GM10248 (cell line): ENCODE measurements around the gene NUPR1.

Source experiments
- CTCF ChIA-PET: fragments of 300-600 bp; sonication (Branson Sonifier 250); formaldehyde crosslinking; extraction: SDS; loops from one replicate; lab custom pipeline; 2021; ENCODE audit warnings: antibody characterized with exemption; lab: Yijun Ruan, JAX
- POLR2A ChIA-PET: fragments of 350-650 bp; sonication (Branson Sonifier 250); formaldehyde crosslinking; extraction: SDS; loops from one replicate; lab custom pipeline; 2020; ENCODE audit warnings: antibody characterized with exemption; lab: Yijun Ruan, JAX
- DNase-seq: peaks from one replicate; pipeline ENCODE4 v3.0.0; 2012; ENCODE audit errors: extremely low spot score
- CTCF ChIP-seq: IDR thresholded peaks from 2 replicates; pipeline ENCODE4 v1.5.1; 2012; ENCODE audit warnings: mild to moderate bottlenecking, low read depth; ENCODE audit errors: extremely low read depth, missing control alignments, control extremely low read depth

The NUPR1 gene

GRCh38 chr16:28513484-28514181 is 25.1 kb downstream of the NUPR1 start:
- no peak for DNase-seq
- no peak for TF ChIP-seq CTCF
- ChIA-PET POLR2A (no interaction called here), CTCF (no interaction called here)

DNA sequence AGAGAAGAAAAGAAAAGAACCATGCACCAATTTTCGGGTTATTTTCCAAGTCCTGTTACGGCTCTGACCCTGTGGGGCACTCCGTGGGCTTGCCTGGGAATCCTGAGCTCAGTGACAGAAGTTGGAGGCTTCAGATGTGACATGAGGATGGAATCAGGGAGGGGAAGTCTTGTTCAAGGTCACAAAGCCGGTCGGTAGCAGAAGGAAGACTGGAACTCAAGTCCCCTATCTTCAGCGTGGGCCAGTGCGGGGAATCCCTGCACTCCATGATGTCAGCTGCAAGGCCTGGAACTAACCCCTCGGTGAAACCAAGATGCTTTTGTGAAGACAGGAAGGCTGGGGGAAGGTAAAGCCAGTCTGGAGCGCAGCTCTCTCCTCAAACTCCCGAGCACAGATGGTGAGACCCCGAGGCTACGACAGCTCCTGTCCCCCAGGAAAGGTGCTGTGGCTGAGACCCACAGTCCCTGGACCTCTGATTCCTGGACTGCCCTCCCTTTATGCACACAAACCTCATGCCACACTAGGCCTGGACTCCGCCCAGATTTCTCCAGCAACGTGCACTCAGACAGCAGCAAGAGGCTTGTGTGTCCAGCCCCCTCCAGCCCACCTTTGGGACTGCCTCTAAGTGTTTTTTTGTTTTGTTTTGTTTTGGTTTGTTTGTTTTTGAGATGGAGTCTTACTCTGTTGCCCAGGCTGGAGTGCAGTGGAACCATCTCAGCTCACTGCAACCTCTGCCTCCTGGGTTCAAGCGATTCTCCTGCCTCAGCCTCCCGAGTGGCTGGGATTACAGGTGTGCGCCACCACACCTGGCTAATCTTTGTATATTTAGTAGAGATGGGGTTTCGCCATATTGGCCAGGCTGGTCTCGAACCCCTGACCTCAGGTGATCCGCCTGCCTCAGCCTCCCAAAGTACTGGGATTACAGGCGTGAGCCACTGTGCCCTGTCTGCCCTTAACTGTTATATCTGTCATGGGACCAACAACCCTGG is 26.7 kb downstream of the NUPR1 start:
- ChIA-PET CTCF (no interaction called here), POLR2A (no interaction called here)
- DNase-seq = peak; percentile 6
- TF ChIP-seq CTCF = no peak

- POLR2A ChIA-PET = no interaction called here
- CTCF ChIA-PET = no interaction called here
- TF ChIP-seq CTCF = no peak
- DNase-seq = no peak
Measured at GRCh38 chr16:28511031-28511430, 27.7 kb downstream of the NUPR1 start.

DNA sequence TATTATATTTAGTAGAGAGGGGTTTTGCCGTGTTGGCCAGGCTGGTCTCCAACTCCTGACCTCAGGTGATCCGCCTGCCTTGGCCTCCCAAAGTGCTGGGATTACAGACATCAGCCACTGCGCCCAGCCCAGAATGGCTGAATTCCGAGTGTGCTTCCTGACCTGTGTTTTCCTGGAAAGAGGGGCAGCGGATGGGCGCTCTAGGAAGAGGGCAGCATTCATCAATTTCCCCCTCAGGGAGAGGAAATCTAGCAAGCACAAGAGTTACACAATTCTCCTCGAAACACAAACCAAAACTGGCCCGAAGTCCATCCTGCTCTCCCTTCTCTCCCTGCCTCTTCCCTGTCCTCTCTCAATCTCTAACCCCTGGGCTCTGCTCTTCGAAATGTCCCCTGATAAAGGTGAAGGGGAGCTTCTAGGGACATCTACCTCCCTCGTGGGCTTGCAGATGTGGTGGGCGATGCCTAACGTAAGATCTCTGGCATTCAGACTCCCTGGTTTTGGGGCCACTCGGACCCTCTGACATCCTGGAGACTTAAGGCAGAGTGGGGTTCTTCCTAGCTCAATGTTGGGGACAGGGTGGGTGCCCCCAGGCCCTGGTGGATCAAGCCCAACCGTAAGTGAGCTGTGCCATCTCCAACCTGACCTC is 33.2 kb downstream of the NUPR1 start:
- ChIA-PET POLR2A (no interaction called here), CTCF (no interaction called here)
- no peak for TF ChIP-seq CTCF
- no peak for DNase-seq

- DNase-seq = no peak
Measured at GRCh38 chr16:28504707-28505404, 33.9 kb downstream of the NUPR1 start.

More at GRCh38 chr16:28504707-28505404, 33.9 kb downstream of the NUPR1 start:
- ChIA-PET CTCF (no interaction called here), POLR2A (no interaction called here)
- no peak for TF ChIP-seq CTCF
